ENCODE data around the gene ITGA8. TPM values are rescaled to one million over a fixed set of nuclear protein-coding genes. Genes with fewer than 3 reads are reported as not detected.

ITGA8 gene
- total RNA-seq, 1 experiment from 2014 or later: not detected

DNA sequence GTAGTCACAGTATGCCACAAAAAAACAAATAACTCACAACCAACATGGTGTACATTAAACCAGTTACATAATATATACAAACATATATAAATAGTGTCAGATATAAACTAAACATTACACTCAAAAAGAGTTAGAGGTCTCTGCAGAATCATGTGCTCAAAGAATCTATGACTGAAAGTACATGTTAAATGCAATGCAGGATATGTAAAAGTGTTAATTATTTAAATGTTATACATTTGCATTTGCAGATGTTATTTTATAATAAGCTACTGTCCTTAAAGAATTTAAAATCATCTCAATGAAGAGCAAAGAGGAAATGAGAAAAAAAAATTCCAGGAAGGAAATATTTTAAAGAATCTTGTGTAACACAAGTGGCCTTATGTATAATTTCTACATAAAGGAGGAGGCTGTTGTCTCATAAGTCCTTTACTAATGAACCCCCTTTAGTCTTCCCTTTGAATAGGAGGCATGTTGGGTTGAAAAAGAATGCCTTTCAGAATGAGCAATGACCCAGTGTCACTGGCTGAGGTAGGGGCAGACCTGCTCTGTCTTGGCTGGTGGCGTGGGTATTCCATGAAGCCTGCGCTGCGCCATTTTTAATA is 148.9 kb downstream of the ITGA8 start:
- Mint-ChIP-seq H3K27ac (ENCODE audit: unreplicated experiment) (no peak overlapping the region), H3K4me1 (ENCODE audit: low read depth, unreplicated experiment) (no peaks in the 10 kb centered on the region), H3K9me3 (ENCODE audit: unreplicated experiment) (no peaks in the 10 kb centered on the region), H3K4me3 (ENCODE audit: unreplicated experiment) (no peak overlapping the region), H3K27me3 (ENCODE audit: insufficient read depth, unreplicated experiment) (peaks cover 2% of the 10 kb centered on the region), H3K36me3 (ENCODE audit: insufficient read depth, unreplicated experiment) (no peaks in the 10 kb centered on the region)
- Histone ChIP-seq H3K4me1 (no peaks in the 10 kb centered on the region), H3K4me3 (ENCODE audit: low read depth, low read length) (no peak overlapping the region), H3K36me3 (ENCODE audit: control insufficient read depth, insufficient read depth, low read length) (no peaks in the 10 kb centered on the region), H3K9me3 (no peaks in the 10 kb centered on the region), H3K27me3 (replicated peaks; ENCODE audit: control insufficient read depth, insufficient read depth, low read length) (no peaks in the 10 kb centered on the region)
- BruUV-seq (replicated peaks): no TSS peak
- DNase-seq: no peak
- intact Hi-C loops (cut with micrococcal nuclease; ENCODE audit: unreplicated experiment): no loop called here
- POLR2A ChIA-PET: no interaction called here
- TF ChIP-seq, protein P1, sequence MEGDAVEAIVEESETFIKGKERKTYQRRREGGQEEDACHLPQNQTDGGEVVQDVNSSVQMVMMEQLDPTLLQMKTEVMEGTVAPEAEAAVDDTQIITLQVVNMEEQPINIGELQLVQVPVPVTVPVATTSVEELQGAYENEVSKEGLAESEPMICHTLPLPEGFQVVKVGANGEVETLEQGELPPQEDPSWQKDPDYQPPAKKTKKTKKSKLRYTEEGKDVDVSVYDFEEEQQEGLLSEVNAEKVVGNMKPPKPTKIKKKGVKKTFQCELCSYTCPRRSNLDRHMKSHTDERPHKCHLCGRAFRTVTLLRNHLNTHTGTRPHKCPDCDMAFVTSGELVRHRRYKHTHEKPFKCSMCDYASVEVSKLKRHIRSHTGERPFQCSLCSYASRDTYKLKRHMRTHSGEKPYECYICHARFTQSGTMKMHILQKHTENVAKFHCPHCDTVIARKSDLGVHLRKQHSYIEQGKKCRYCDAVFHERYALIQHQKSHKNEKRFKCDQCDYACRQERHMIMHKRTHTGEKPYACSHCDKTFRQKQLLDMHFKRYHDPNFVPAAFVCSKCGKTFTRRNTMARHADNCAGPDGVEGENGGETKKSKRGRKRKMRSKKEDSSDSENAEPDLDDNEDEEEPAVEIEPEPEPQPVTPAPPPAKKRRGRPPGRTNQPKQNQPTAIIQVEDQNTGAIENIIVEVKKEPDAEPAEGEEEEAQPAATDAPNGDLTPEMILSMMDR (IDR thresholded peaks at IDR 0.05; ENCODE audit: insufficient read depth in 1 of 2, low read depth in 1 of 2, low read length in 1 of 2, severe bottlenecking in 1 of 2, unreplicated experiment in 1 of 2): no peak
- CTCF ChIA-PET: no interaction called here

DNA sequence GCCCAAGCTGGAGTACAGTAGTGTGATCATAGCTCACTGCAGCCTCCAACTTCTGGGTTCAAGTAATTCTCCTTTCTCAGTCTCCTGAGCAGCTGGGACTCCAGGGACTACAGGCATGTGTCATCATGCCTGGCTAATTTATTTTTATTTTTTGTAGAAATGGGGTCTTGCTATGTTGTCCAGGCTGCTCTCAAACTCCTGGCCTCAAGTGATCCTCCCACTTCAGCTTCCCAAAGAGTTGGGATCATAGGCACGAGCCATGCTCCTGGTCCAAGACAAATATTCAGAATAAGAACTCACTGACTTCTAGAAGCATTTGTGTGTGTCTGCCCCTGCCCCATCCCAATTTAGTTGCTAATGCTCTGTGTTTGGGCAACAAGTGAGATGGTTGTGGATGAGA is 151.8 kb downstream of the ITGA8 start:
- H3K27me3 ChIP-seq (replicated peaks; ENCODE audit: control insufficient read depth, insufficient read depth, low read length): no peaks in the 10 kb centered on the region
- TF ChIP-seq, protein P1 (IDR thresholded peaks at IDR 0.05; ENCODE audit: insufficient read depth in 1 of 2, low read depth in 1 of 2, low read length in 1 of 2, severe bottlenecking in 1 of 2, unreplicated experiment in 1 of 2): no peak
- H3K4me1 Mint-ChIP-seq (ENCODE audit: low read depth, unreplicated experiment): no peaks in the 10 kb centered on the region
- H3K9me3 ChIP-seq: no peaks in the 10 kb centered on the region
- H3K9me3 Mint-ChIP-seq (ENCODE audit: unreplicated experiment): no peaks in the 10 kb centered on the region
- H3K36me3 Mint-ChIP-seq (ENCODE audit: insufficient read depth, unreplicated experiment): no peaks in the 10 kb centered on the region
- H3K4me3 Mint-ChIP-seq (ENCODE audit: unreplicated experiment): no peak overlapping the region
- ChIA-PET POLR2A (no interaction called here), CTCF (no interaction called here)
- no peaks in the 10 kb centered on the region for H3K36me3 ChIP-seq (ENCODE audit: control insufficient read depth, insufficient read depth, low read length)
- no peak for DNase-seq
- H3K27ac Mint-ChIP-seq (ENCODE audit: unreplicated experiment): no peak overlapping the region
- intact Hi-C loops (cut with micrococcal nuclease; ENCODE audit: unreplicated experiment): no loop called here
- BruUV-seq (replicated peaks): no TSS peak
- no peaks in the 10 kb centered on the region for H3K4me1 ChIP-seq
- peaks cover 2% of the 10 kb centered on the region for H3K27me3 Mint-ChIP-seq (ENCODE audit: insufficient read depth, unreplicated experiment)
- no peak overlapping the region for H3K4me3 ChIP-seq (ENCODE audit: low read depth, low read length)

DNA sequence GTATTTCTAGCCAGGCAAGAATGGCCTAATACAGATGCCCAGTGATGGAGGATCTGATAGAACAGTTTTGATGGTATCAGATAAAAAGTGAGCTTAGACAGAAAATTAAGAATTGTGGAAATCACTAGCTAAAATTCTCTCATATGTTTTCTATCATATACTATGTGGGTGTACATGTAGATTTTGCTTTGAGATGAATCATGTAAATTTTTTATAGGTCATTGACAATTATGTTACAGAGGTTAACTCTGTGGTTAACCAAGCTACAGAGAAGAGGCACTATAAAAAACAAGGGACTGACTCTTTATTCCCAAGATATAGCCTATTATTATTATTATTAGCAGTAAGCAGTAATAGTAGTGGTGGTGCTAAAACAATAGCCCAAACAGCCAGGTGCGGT is 156.5 kb downstream of the ITGA8 start:
- CTCF ChIA-PET: no interaction called here
- no peaks in the 10 kb centered on the region for H3K27me3 ChIP-seq (replicated peaks; ENCODE audit: control insufficient read depth, insufficient read depth, low read length)
- no peaks in the 10 kb centered on the region for H3K9me3 Mint-ChIP-seq (ENCODE audit: unreplicated experiment)
- H3K4me3 ChIP-seq (ENCODE audit: low read depth, low read length): no peak overlapping the region
- no peak overlapping the region for H3K4me3 Mint-ChIP-seq (ENCODE audit: unreplicated experiment)
- TF ChIP-seq, protein P1 (IDR thresholded peaks at IDR 0.05; ENCODE audit: insufficient read depth in 1 of 2, low read depth in 1 of 2, low read length in 1 of 2, severe bottlenecking in 1 of 2, unreplicated experiment in 1 of 2): no peak
- no peaks in the 10 kb centered on the region; the same call in 1 of the 2 replicates for H3K9me3 ChIP-seq
- H3K36me3 Mint-ChIP-seq (ENCODE audit: insufficient read depth, unreplicated experiment): no peaks in the 10 kb centered on the region
- no TSS peak for BruUV-seq (replicated peaks)
- H3K4me1 Mint-ChIP-seq (ENCODE audit: low read depth, unreplicated experiment): no peaks in the 10 kb centered on the region
- no peak overlapping the region for H3K27ac Mint-ChIP-seq (ENCODE audit: unreplicated experiment)
- no peak for DNase-seq
- POLR2A ChIA-PET: no interaction called here
- no peaks in the 10 kb centered on the region for H3K36me3 ChIP-seq (ENCODE audit: control insufficient read depth, insufficient read depth, low read length)
- H3K27me3 Mint-ChIP-seq (ENCODE audit: insufficient read depth, unreplicated experiment): peaks cover 15% of the 10 kb centered on the region
- H3K4me1 ChIP-seq: no peaks in the 10 kb centered on the region
- intact Hi-C loops (cut with micrococcal nuclease; ENCODE audit: unreplicated experiment): no loop called here
